ENCODE data around the gene P3H1. TPM values are rescaled to one million over a fixed set of nuclear protein-coding genes. Genes with fewer than 3 reads are reported as not detected.

Gene P3H1
- total and polyA plus RNA-seq, 2 experiments from 2014 or later, result 102 to 192 TPM

GRCh38 chr1:42750041-42750440 lies 16.8 kb downstream of the P3H1 start:
- H4K20me1 ChIP-seq (ENCODE audit: insufficient read depth, poor library complexity, severe bottlenecking), result no peaks in the 10 kb centered on the region
- H3K9me3 ChIP-seq (ENCODE audit: low read depth), result no peaks in the 10 kb centered on the region
- no peak overlapping the region for H3K4me2 ChIP-seq
- no peak overlapping the region for H3K4me3 ChIP-seq
- H2AFZ ChIP-seq, result no peak overlapping the region
- no peaks in the 10 kb centered on the region for H3K9me2 ChIP-seq (replicated peaks; ENCODE audit: insufficient read depth)
- no peaks in the 10 kb centered on the region for H3K4me1 ChIP-seq (ENCODE audit: insufficient read depth)
- DNase-seq (ENCODE audit: low spot score), result no peak
- H3K79me2 ChIP-seq, result no peaks in the 10 kb centered on the region
- TF ChIP-seq EZH2phosphoT487 (IDR thresholded peaks at IDR 0.05; ENCODE audit: low read depth, severe bottlenecking, unreplicated experiment) (no peak), CTCF (IDR thresholded peaks at IDR 0.05; ENCODE audit: poor library complexity) (no peak)
- no peaks in the 10 kb centered on the region for H3K27me3 ChIP-seq
- H3K36me3 ChIP-seq (replicated peaks; ENCODE audit: insufficient read depth, low read depth), result no peaks in the 10 kb centered on the region
- WGBS (ENCODE audit: low lambda C conversion rate, missing lambda C conversion rate), result 98% methylated on average over 12 of the region's 12 CpGs
- no peak overlapping the region for H3K27ac ChIP-seq

- Histone ChIP-seq H3K4me3 (no peak overlapping the region), H3K27ac (no peak overlapping the region), H3K9me2 (replicated peaks; ENCODE audit: insufficient read depth) (no peaks in the 10 kb centered on the region), H3K27me3 (no peaks in the 10 kb centered on the region), H3K4me2 (no peak overlapping the region), H3K9me3 (ENCODE audit: low read depth) (no peaks in the 10 kb centered on the region), H3K36me3 (replicated peaks; ENCODE audit: insufficient read depth, low read depth) (no peaks in the 10 kb centered on the region), H2AFZ (no peak overlapping the region), H4K20me1 (ENCODE audit: insufficient read depth, poor library complexity, severe bottlenecking) (no peaks in the 10 kb centered on the region), H3K79me2 (no peaks in the 10 kb centered on the region), H3K4me1 (ENCODE audit: insufficient read depth) (peaks cover under 1% of the 10 kb centered on the region)
- TF ChIP-seq EZH2phosphoT487 (IDR thresholded peaks at IDR 0.05; ENCODE audit: low read depth, severe bottlenecking, unreplicated experiment) (no peak), EZH2 (IDR thresholded peaks at IDR 0.05; ENCODE audit: borderline replicate concordance) (no peak), CTCF (IDR thresholded peaks at IDR 0.05; ENCODE audit: poor library complexity) (no peak)
- no peak for DNase-seq (ENCODE audit: low spot score)
- 99% methylated on average over 14 of the region's 14 CpGs for WGBS (ENCODE audit: low lambda C conversion rate, missing lambda C conversion rate)
These were observed 18.1 kb downstream of the P3H1 start for GRCh38 chr1:42748461-42749410.

- WGBS (ENCODE audit: low lambda C conversion rate, missing lambda C conversion rate), result 94% methylated on average over 10 of the region's 10 CpGs
- DNase-seq (ENCODE audit: low spot score), result no peak
- H3K4me3 ChIP-seq, result no peak overlapping the region
- H4K20me1 ChIP-seq (ENCODE audit: insufficient read depth, poor library complexity, severe bottlenecking), result no peaks in the 10 kb centered on the region
- no peaks in the 10 kb centered on the region for H3K79me2 ChIP-seq
- no peak overlapping the region for H3K27ac ChIP-seq
- TF ChIP-seq CTCF (IDR thresholded peaks at IDR 0.05; ENCODE audit: poor library complexity), result no peak
- no peak for TF ChIP-seq EZH2phosphoT487 (IDR thresholded peaks at IDR 0.05; ENCODE audit: low read depth, severe bottlenecking, unreplicated experiment)
- TF ChIP-seq EZH2 (IDR thresholded peaks at IDR 0.05; ENCODE audit: borderline replicate concordance), result no peak
- H3K4me1 ChIP-seq (ENCODE audit: insufficient read depth), result peaks cover 5% of the 10 kb centered on the region
- no peaks in the 10 kb centered on the region for H3K9me3 ChIP-seq (ENCODE audit: low read depth)
- H3K9me2 ChIP-seq (replicated peaks; ENCODE audit: insufficient read depth), result no peaks in the 10 kb centered on the region
- H3K27me3 ChIP-seq, result no peaks in the 10 kb centered on the region
- H2AFZ ChIP-seq, result no peak overlapping the region
- no peaks in the 10 kb centered on the region for H3K36me3 ChIP-seq (replicated peaks; ENCODE audit: insufficient read depth, low read depth)
- no peak overlapping the region for H3K4me2 ChIP-seq
These were observed 18.8 kb downstream of the P3H1 start for GRCh38 chr1:42748021-42748420.

Measured in hepatocyte (in vitro differentiated cells).